ENCODE data around the gene AGRN.

The AGRN gene

GRCh38 chr1:1020000-1020404 is at the start of gene AGRN:
AGRN (plus strand) TSS chr1:1020120; CDS start chr1:1020173, 53 bp downstream.
- TF ChIP-seq CTCF (IDR thresholded peaks at IDR 0.05; ENCODE audit: insufficient read depth, low read depth, low read length, missing control alignments): no peak
- H3K4me3 ChIP-seq (ENCODE audit: low read depth, low read length): peak within 1 kb of the TSS; percentile 63
- DNase-seq (ENCODE audit: low read depth): no peak

GRCh38 chr1:970242-970972 is 49.5 kb upstream of the AGRN start:
- no peak for DNase-seq (ENCODE audit: low read depth)
- no peak for TF ChIP-seq CTCF (IDR thresholded peaks at IDR 0.05; ENCODE audit: insufficient read depth, low read depth, low read length, missing control alignments)
- H3K4me3 ChIP-seq (ENCODE audit: low read depth, low read length): no peak overlapping the region

- H3K4me3 ChIP-seq (ENCODE audit: low read depth, low read length): no peak overlapping the region
- no peak for DNase-seq (ENCODE audit: low read depth)
- TF ChIP-seq CTCF (IDR thresholded peaks at IDR 0.05; ENCODE audit: insufficient read depth, low read depth, low read length, missing control alignments): no peak
Observed at GRCh38 chr1:970973-971730, 48.8 kb upstream of the AGRN start.

- TF ChIP-seq CTCF (IDR thresholded peaks at IDR 0.05; ENCODE audit: insufficient read depth, low read depth, low read length, missing control alignments): no peak
- DNase-seq (ENCODE audit: low read depth): no peak
- H3K4me3 ChIP-seq (ENCODE audit: low read depth, low read length): no peak overlapping the region
Observed at GRCh38 chr1:971751-972506, 48.0 kb upstream of the AGRN start.

GRCh38 chr1:972726-973458 is 47.0 kb upstream of the AGRN start:
- DNase-seq (ENCODE audit: low read depth): no peak
- no peak for TF ChIP-seq CTCF (IDR thresholded peaks at IDR 0.05; ENCODE audit: insufficient read depth, low read depth, low read length, missing control alignments)
- no peak overlapping the region for H3K4me3 ChIP-seq (ENCODE audit: low read depth, low read length)
